Urothelium cell line (cell line): Measurements from ENCODE around the gene SPHK1.
A peak's percentile ranks its signal among the peaks of the same experiment; 100 is the strongest.

Source experiments
- DNase-seq: peaks from one replicate; pipeline ENCODE4 v3.0.0; 2011; ENCODE audit warnings: low spot score, mixed read lengths
- FAIRE-seq: peaks from 2 replicates; lab custom pipeline; 2011; peaks lifted over from hg19 to GRCh38; lab: Jason Lieb, UNC

The SPHK1 gene

GRCh38 chr17:76405607-76405966 is 21.2 kb downstream of the SPHK1 start:
- no peak for DNase-seq
- no peak for FAIRE-seq

- FAIRE-seq (no peak), DNase-seq (no peak)
These were observed 21.7 kb downstream of the SPHK1 start for GRCh38 chr17:76405967-76406647.

GRCh38 chr17:76407509-76407908 is 23.1 kb downstream of the SPHK1 start:
- FAIRE-seq (no peak), DNase-seq (no peak)

GRCh38 chr17:76408037-76408849 is 23.8 kb downstream of the SPHK1 start:
- FAIRE-seq (no peak), DNase-seq (peak; percentile 79)

- FAIRE-seq = no peak
- DNase-seq = no peak
These were observed 26.0 kb downstream of the SPHK1 start for GRCh38 chr17:76410328-76410965.

GRCh38 chr17:76411247-76411646 is 26.8 kb downstream of the SPHK1 start:
- FAIRE-seq (no peak), DNase-seq (no peak)

- DNase-seq (no peak), FAIRE-seq (no peak)
These were observed 30.2 kb downstream of the SPHK1 start for GRCh38 chr17:76414334-76415295.

- DNase-seq (no peak), FAIRE-seq (peak; percentile 91)
These were observed 31.4 kb downstream of the SPHK1 start for GRCh38 chr17:76415786-76416185.

GRCh38 chr17:76416457-76416856 is 32.0 kb downstream of the SPHK1 start:
- FAIRE-seq = no peak
- DNase-seq = no peak

GRCh38 chr17:76416899-76417298 is 32.5 kb downstream of the SPHK1 start:
- FAIRE-seq = no peak
- no peak for DNase-seq

- no peak for FAIRE-seq
- DNase-seq = no peak
These were observed 33.2 kb downstream of the SPHK1 start for GRCh38 chr17:76417499-76418143.

GRCh38 chr17:76419576-76420260 is 35.3 kb downstream of the SPHK1 start:
- no peak for DNase-seq
- FAIRE-seq = no peak

GRCh38 chr17:76420356-76421043 is 36.1 kb downstream of the SPHK1 start:
- no peak for FAIRE-seq
- no peak for DNase-seq

GRCh38 chr17:76421044-76421407 is 36.6 kb downstream of the SPHK1 start:
- DNase-seq (no peak), FAIRE-seq (no peak)

GRCh38 chr17:76422406-76422805 is 38.0 kb downstream of the SPHK1 start:
- FAIRE-seq = no peak
- no peak for DNase-seq

- FAIRE-seq = no peak
These were observed 38.5 kb downstream of the SPHK1 start for GRCh38 chr17:76422860-76423259.

GRCh38 chr17:76426853-76427252 is 42.4 kb downstream of the SPHK1 start:
- DNase-seq (no peak), FAIRE-seq (no peak)

More at GRCh38 chr17:76422860-76423259, 38.5 kb downstream of the SPHK1 start:
- DNase-seq = no peak

GRCh38 chr17:76427501-76428231 is 43.3 kb downstream of the SPHK1 start:
- DNase-seq = no peak
- FAIRE-seq = no peak
